ENCODE results near the gene ZMYM3. TPM values are rescaled to one million over a fixed set of nuclear protein-coding genes. Genes with fewer than 3 reads are reported as not detected.

Gene ZMYM3
- total RNA-seq, 2 donors from 2014 or later: 8.8 to 10.2 TPM

GRCh38 chrX:71298119-71298518, 44.2 kb upstream of the ZMYM3 start:
- no peak overlapping the region for H3K4me3 ChIP-seq
- DNase-seq (no peak), ATAC-seq (no peak)
- no peaks in the 10 kb centered on the region for H3K4me1 ChIP-seq
- H3K27ac ChIP-seq: no peak overlapping the region
- intact Hi-C loops (cut with DNase I): no loop called here
- no peaks in the 10 kb centered on the region for H3K9me3 ChIP-seq
- TF ChIP-seq POLR2A (IDR thresholded peaks at IDR 0.05) (no peak), CTCF (IDR thresholded peaks at IDR 0.05) (no peak)
- H3K27me3 ChIP-seq: no peaks in the 10 kb centered on the region
- peaks cover 6 to 14% of the 10 kb centered on the region in 2 donors for H3K36me3 ChIP-seq (replicated peaks in 1 of 2; ENCODE audit: insufficient read depth in 1 of 2, low read depth in 2 of 2)
- WGBS, 2 donors: 20% methylated on average over 3 of the region's 3 CpGs; no CpG with 5 or more reads in 1 of the 2 donors

GRCh38 chrX:71296806-71297205, 42.9 kb upstream of the ZMYM3 start:
- WGBS, 2 donors: 94 to 98% methylated on average over 5 to 6 of the region's 6 CpGs
- Histone ChIP-seq H3K27ac (no peak overlapping the region), H3K27me3 (no peaks in the 10 kb centered on the region), H3K4me3 (no peak overlapping the region), H3K4me1 (no peaks in the 10 kb centered on the region), H3K9me3 (no peaks in the 10 kb centered on the region), H3K36me3 (replicated peaks in 1 of 2; ENCODE audit: insufficient read depth in 1 of 2, low read depth in 2 of 2) (peaks cover 6 to 20% of the 10 kb centered on the region in 2 donors)
- TF ChIP-seq POLR2A (IDR thresholded peaks at IDR 0.05): no peak
- TF ChIP-seq CTCF (IDR thresholded peaks at IDR 0.05): no peak
- intact Hi-C loops (cut with DNase I): no loop called here
- ATAC-seq (no peak), DNase-seq (no peak)

GRCh38 chrX:71292669-71293365, 38.9 kb upstream of the ZMYM3 start:
- Histone ChIP-seq H3K9me3 (no peaks in the 10 kb centered on the region), H3K27me3 (no peaks in the 10 kb centered on the region), H3K4me3 (no peak overlapping the region), H3K27ac (no peak overlapping the region), H3K36me3 (replicated peaks in 1 of 2; ENCODE audit: insufficient read depth in 1 of 2, low read depth in 2 of 2) (peaks cover 6 to 17% of the 10 kb centered on the region in 2 donors), H3K4me1 (peaks cover 6% of the 10 kb centered on the region)
- TF ChIP-seq POLR2A (IDR thresholded peaks at IDR 0.05) (no peak), CTCF (IDR thresholded peaks at IDR 0.05) (no peak)
- intact Hi-C loops (cut with DNase I): no loop called here
- 87% methylated on average over 6 to 7 of the region's 7 CpGs for WGBS, 2 donors
- no peak for DNase-seq
- no peak for ATAC-seq

GRCh38 chrX:71291381-71291780, 37.4 kb upstream of the ZMYM3 start:
- Histone ChIP-seq H3K9me3 (no peaks in the 10 kb centered on the region), H3K36me3 (replicated peaks in 1 of 2; ENCODE audit: insufficient read depth in 1 of 2, low read depth in 2 of 2) (peaks cover 0 to 11% of the 10 kb centered on the region in 2 donors), H3K27me3 (no peaks in the 10 kb centered on the region), H3K4me3 (no peak overlapping the region), H3K27ac (no peak overlapping the region), H3K4me1 (peaks cover 6% of the 10 kb centered on the region)
- no peak for TF ChIP-seq CTCF (IDR thresholded peaks at IDR 0.05)
- intact Hi-C loops (cut with DNase I): no loop called here
- ATAC-seq: no peak
- 58 to 84% methylated on average over 6 of the region's 6 CpGs for WGBS, 2 donors
- DNase-seq: no peak

- intact Hi-C loops (cut with DNase I): no loop called here
- Histone ChIP-seq H3K4me3 (no peak overlapping the region), H3K27me3 (no peaks in the 10 kb centered on the region), H3K36me3 (replicated peaks in 1 of 2; ENCODE audit: insufficient read depth in 1 of 2, low read depth in 2 of 2) (no peaks in the 10 kb centered on the region), H3K4me1 (peaks cover 6% of the 10 kb centered on the region), H3K9me3 (no peaks in the 10 kb centered on the region), H3K27ac (no peak overlapping the region)
- ATAC-seq (no peak), DNase-seq (no peak)
- TF ChIP-seq CTCF (IDR thresholded peaks at IDR 0.05): no peak
Observed at GRCh38 chrX:71285929-71286328, 32.0 kb upstream of the ZMYM3 start.

Measured in body of pancreas (tissue), 4 donors.